Effector memory CD4-positive, alpha-beta T cell (primary cell): ENCODE results near the gene ZNRF4.

Source experiments
- DNase-seq, 3 donors: peaks; one replicate each; pipeline ENCODE4 v3.0.0-alpha.2; 2020
- H3K27ac ChIP-seq: 2 replicates; pipeline ENCODE4 v1.7.0; 2013; ENCODE audit warnings: mild to moderate bottlenecking, low read length, moderate library complexity; ENCODE audit not compliant: insufficient read depth, poor library complexity, severe bottlenecking
- H3K27me3 ChIP-seq: replicated peaks from 2 replicates; pipeline ENCODE4 v1.7.0; 2013; ENCODE audit warnings: mild to moderate bottlenecking, low read length; ENCODE audit not compliant: insufficient read depth, control insufficient read depth, poor library complexity, severe bottlenecking
- H3K36me3 ChIP-seq: 2 replicates; pipeline ENCODE4 v1.7.0; 2013; ENCODE audit warnings: mild to moderate bottlenecking, low read length, moderate library complexity; ENCODE audit not compliant: control insufficient read depth, insufficient read depth
- H3K4me1 ChIP-seq: 2 replicates; pipeline ENCODE4 v1.7.0; 2013; ENCODE audit warnings: low read length, mild to moderate bottlenecking; ENCODE audit not compliant: control insufficient read depth, insufficient read depth, poor library complexity, severe bottlenecking
- H3K4me3 ChIP-seq: 2 replicates; pipeline ENCODE4 v1.7.0; 2013; ENCODE audit warnings: low read length, low read depth, mild to moderate bottlenecking; ENCODE audit not compliant: insufficient read depth, poor library complexity, severe bottlenecking
- H3K9me3 ChIP-seq: 2 replicates; pipeline ENCODE4 v1.7.0; 2013; ENCODE audit warnings: mild to moderate bottlenecking, low read length, moderate library complexity; ENCODE audit not compliant: control insufficient read depth

The ZNRF4 gene

DNA sequence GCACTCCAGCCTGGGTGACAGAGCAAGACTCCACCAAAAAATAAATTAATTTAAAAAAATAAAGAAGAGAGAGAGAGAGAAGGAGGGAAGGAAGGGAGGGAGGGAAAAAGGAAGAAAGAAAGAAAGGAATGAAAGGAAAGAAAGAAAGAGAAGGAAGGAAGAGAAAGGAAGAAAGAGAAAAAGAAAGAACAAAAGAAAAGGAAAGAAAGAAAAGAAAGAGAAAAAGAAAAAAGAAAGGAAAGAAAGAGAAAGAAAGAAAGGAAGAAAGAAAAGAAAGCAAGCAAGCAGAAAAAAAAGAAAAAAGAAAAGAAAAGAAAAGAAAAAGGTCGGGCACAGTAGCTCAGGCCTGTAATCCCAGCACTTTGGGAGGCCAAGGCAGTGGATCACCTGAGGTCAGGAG, 14.9 kb upstream of the ZNRF4 start:
- no peak for DNase-seq
- Histone ChIP-seq H3K36me3 (no peaks in the 10 kb centered on the region), H3K4me1 (no peaks in the 10 kb centered on the region), H3K27ac (no peak overlapping the region), H3K4me3 (no peak overlapping the region), H3K27me3 (peaks cover 6% of the 10 kb centered on the region), H3K9me3 (no peaks in the 10 kb centered on the region)

DNA sequence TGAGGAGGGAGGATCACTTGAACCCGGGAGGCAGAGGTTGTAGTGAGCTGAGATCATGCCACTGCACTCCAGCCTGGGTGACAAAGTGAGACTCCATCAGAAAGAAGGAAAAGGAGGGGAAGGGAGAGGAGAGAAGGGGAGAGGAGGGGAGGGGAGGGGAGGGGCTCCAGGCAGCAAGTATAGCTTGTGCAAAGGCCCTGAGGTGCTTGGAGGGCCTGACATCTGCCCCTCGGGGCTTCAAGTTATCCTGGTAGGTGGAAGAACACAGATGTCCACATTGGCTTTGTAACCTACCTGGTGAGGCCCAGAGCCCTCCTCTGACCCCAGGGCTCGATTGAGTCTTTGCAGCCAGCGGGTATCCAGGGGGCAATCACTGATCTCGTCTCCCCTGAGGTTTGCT, 11.5 kb upstream of the ZNRF4 start:
- Histone ChIP-seq H3K9me3 (no peaks in the 10 kb centered on the region), H3K36me3 (no peaks in the 10 kb centered on the region), H3K27me3 (no peaks in the 10 kb centered on the region), H3K4me3 (no peak overlapping the region), H3K4me1 (no peaks in the 10 kb centered on the region), H3K27ac (no peak overlapping the region)
- DNase-seq, result no peak

DNA sequence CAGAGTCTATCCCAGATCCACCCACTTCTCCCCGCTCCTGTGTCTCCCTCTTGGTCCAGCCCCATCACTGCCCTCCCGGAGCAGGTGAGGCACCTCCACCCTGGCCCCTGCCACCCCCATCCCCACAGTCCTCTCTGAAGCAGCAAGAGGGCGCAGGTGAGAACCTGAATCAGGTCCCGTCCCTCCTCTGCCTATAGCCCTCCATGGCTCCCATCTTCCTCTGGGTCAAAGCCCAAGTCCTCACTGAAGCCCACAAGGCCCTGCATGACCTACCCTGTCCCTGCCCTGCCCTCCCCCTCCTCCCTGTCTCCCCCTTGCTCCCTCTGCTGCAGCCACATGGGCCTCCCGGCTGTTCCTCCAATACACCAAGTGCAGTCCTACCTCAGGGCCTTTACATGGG, 10.8 kb upstream of the ZNRF4 start:
- Histone ChIP-seq H3K4me3 (no peak overlapping the region), H3K4me1 (no peaks in the 10 kb centered on the region), H3K27ac (no peak overlapping the region), H3K36me3 (no peaks in the 10 kb centered on the region), H3K27me3 (no peaks in the 10 kb centered on the region), H3K9me3 (no peaks in the 10 kb centered on the region)
- DNase-seq, result no peak

DNA sequence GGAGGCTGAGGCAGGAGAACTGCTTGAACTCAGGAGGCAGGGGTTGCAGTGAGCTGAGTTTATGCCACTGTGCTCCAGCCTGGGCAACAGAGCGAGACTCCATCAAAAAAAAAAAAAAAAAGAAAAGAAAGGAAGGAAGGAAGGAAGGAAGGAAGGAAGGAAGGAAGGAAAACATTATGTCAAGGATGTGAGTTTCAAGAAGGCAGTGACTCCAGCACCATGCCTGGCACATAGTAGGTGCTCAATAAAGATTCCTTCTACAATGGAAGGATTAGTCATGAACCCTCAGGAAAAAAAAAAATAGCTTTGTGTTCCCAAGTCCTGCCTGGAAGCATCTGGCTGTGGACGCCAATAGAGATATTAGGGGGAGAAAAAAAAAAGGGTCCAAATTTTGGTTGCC, 10.1 kb upstream of the ZNRF4 start:
- DNase-seq, result no peak
- Histone ChIP-seq H3K27ac (no peak overlapping the region), H3K36me3 (no peaks in the 10 kb centered on the region), H3K4me1 (no peaks in the 10 kb centered on the region), H3K27me3 (no peaks in the 10 kb centered on the region), H3K9me3 (no peaks in the 10 kb centered on the region), H3K4me3 (no peak overlapping the region)

DNA sequence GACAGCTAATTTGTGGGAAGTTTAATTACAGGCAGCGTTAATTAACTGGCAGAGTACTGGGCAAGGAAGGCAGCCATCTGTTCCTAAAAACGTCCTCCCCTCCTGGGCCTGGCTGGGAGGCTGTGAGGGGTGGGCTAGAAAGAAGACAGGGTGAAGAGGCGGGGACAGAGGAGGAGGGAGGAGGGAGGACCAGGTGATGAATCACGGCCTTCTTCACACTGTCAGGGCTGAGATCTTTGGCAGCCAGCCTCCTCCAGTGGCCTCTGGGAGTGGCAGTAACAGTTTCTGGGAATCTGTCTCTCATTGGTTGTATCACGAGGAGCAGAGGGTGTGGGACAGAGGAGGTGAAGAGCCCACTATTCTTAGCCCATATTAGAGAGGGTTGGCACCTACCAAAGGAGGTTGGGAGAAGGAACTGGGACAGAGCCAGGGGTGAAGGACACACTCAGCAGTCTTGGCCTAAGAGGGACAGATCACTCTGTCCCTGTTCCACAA, 9.6 kb upstream of the ZNRF4 start:
- H3K36me3 ChIP-seq, result no peaks in the 10 kb centered on the region
- no peaks in the 10 kb centered on the region for H3K27me3 ChIP-seq
- no peak overlapping the region for H3K27ac ChIP-seq
- H3K9me3 ChIP-seq, result no peaks in the 10 kb centered on the region
- no peak for DNase-seq
- no peaks in the 10 kb centered on the region for H3K4me1 ChIP-seq
- H3K4me3 ChIP-seq, result no peak overlapping the region

DNA sequence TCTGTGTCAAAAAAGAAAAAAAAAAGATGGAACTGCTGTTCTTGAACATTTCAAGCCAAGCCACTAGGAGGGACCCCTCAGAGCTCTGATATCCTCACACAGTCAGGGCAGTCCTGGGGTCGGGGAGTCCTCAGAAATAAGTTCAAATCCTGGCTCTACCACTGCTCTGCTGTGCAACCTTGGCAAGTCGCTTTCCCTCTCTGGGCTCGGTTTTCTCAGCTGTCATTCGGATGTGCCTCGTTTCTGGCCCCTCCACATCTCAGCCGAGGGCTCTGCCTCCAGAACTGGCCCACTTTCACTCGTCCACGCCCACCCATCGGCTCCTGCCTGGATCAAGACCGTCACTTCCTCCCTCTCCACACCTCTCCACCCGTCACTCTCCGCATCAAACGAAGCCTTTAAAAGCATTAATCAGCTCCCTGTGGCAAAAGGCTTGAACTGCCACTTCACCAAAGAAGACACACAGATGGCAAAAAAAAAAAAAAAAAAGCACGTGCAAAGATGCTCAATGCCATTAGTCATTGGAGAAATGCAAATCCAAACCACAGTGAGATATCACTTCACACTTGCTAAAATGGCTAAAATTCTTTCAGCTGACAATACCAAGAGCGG, 7.4 kb upstream of the ZNRF4 start:
- H3K36me3 ChIP-seq, result no peaks in the 10 kb centered on the region
- no peaks in the 10 kb centered on the region for H3K27me3 ChIP-seq
- H3K9me3 ChIP-seq, result no peaks in the 10 kb centered on the region
- DNase-seq, result no peak
- H3K4me3 ChIP-seq, result no peak overlapping the region
- no peak overlapping the region for H3K27ac ChIP-seq
- H3K4me1 ChIP-seq, result no peaks in the 10 kb centered on the region

DNA sequence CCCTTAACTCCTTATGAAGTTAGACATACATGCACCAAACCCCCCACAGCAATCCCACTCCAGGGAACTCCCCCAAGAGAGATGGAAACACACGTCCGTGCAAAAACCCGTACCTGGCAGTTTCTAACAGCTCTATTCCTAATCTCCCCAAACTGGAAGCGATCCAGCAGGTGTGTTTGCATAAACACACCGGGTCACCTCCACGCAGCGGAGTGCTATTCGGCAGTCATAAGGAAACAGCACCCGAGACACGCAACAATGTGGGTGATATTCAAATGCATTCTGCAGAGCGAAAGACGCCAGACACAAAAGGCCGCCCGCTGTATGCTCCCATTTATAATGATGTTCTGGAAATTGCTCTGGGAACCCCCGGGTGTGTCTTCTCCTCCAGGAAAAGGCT, 6.8 kb upstream of the ZNRF4 start:
- Histone ChIP-seq H3K27me3 (no peaks in the 10 kb centered on the region), H3K4me3 (no peak overlapping the region), H3K27ac (no peak overlapping the region), H3K4me1 (no peaks in the 10 kb centered on the region), H3K36me3 (no peaks in the 10 kb centered on the region), H3K9me3 (no peaks in the 10 kb centered on the region)
- no peak for DNase-seq

DNA sequence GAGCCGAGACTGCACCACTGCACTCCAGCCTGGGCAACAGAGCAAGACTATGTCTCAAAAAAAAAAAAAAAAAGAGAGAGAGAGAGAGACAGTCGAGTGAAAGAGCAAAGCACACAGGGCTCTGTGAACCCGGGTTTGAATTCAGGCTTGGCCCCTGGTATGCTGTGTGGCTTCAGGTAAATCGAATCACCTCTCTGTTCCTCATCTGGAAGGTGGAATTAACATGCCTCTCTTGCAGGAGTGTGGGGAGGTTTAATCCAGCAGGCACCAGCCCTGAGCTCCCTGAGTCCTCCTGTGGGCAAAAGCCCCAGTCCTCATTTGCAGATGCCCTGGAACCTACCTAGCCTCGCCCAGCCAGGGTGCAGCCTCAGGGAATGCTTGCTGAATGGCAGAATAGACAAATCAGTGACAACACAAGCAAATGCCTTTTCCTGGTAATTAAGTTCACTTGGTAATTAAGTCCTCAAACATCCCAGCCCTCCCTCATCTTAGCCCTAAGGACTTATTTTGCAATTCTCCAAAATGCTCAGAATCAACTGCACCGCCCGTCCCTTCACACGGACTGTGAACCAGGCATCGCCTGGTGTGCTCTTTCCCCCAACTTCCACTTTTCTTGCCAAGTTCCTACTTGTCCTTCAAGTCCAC, 4.6 kb upstream of the ZNRF4 start:
- Histone ChIP-seq H3K36me3 (no peaks in the 10 kb centered on the region), H3K27ac (no peak overlapping the region), H3K4me1 (no peaks in the 10 kb centered on the region), H3K9me3 (no peaks in the 10 kb centered on the region), H3K4me3 (no peak overlapping the region), H3K27me3 (no peaks in the 10 kb centered on the region)
- no peak for DNase-seq

DNA sequence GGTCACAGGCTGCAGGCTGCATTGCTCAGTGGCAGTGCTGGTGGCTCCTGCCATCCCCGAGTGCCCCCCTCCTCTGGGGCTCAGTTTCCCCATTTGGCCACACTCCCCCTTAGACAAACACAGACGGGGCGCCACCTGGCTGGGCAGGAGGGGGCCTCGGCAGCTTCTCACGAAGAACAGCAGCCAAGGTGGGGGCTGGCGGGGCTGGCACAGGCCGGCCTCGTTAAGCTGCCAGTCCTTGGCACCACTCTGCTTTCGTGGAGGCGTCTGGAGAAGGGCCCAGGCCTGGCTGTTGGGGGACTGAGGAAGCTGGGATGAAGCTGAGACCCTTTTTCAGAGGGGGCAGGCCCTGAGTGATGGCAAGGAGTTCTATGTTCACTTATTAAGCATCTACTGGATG, 3.7 kb upstream of the ZNRF4 start:
- no peak overlapping the region for H3K27ac ChIP-seq
- DNase-seq, result no peak
- no peaks in the 10 kb centered on the region for H3K4me1 ChIP-seq
- no peaks in the 10 kb centered on the region for H3K9me3 ChIP-seq
- no peaks in the 10 kb centered on the region for H3K36me3 ChIP-seq
- H3K4me3 ChIP-seq, result no peak overlapping the region
- H3K27me3 ChIP-seq, result no peaks in the 10 kb centered on the region

DNA sequence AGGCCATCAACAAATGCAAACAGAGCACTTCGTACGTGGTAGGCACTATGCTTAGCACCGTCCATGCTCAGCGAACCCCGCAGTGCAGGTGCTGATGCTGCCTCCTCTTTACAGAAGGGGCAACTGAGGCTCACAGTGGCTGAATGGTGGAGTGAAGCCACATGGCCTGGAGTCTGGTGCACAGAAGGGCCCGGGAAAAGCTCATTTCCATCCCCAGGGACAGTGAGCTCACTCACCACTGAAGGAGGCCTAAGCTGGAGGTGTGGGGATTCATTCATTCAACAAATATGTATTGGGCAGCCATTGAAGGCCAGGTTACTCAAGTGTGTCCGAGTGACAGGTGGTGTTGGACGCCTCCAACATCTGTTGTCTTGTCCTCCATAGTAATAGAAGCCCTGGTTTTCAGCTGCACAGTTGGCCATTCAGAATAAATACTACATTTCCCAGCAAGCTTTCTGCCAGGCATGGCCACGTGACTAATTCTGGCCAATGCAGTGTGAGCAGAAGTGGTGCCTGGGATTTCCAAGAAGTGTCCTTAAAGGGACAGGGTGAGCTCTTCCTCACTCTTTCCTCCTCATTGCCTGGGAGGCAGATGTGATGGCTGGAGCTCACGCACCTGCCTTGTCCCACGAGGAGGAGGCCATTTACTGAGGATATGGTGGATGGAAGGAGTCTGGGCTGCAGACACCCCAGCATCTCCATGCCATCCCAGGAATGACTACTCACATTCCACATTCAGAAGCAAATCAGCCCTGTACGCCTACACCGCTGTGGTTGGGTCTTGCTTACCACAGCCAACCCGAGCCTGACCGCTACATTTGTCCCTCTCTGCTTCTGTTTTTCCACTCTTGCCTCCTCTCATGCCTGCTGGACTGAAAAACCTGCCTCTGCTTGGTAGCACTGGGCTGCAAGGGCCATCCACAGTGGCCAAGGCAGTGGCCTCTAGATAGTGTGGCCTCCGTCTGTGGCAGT, 2.3 kb upstream of the ZNRF4 start:
- Histone ChIP-seq H3K27me3 (no peaks in the 10 kb centered on the region), H3K36me3 (no peaks in the 10 kb centered on the region), H3K27ac (no peak overlapping the region), H3K4me1 (no peaks in the 10 kb centered on the region), H3K9me3 (no peaks in the 10 kb centered on the region), H3K4me3 (no peak overlapping the region)
- no peak for DNase-seq
